Smooth muscle cell (in vitro differentiated cells): ENCODE data around the gene CORO2B. TPM values are rescaled to one million over a fixed set of nuclear protein-coding genes. Genes with fewer than 3 reads are reported as not detected.
"Not testable (repeated sequence)": the region's sequence is repeated elsewhere in the genome, so short reads cannot be mapped to it uniquely, and the experiment has no call there.

Experiments
- DNase-seq: peaks from one replicate; lab custom pipeline; 2025; ENCODE audit not compliant: unreplicated experiment; lab: John Stamatoyannopoulos, UW
- H2AFZ ChIP-seq: fragments of 200-600 bp; sonication (generic); 2 replicates; pipeline ENCODE4 v1.6.0; 2016; ENCODE audit warnings: antibody characterized with exemption, low read depth, mild to moderate bottlenecking
- H3F3A ChIP-seq: fragments of 200-600 bp; sonication (generic); 2 replicates; pipeline ENCODE4 v1.6.0; 2017; ENCODE audit warnings: antibody characterized with exemption, low read depth
- H3K27ac ChIP-seq: fragments of 200-600 bp; sonication (generic); 2 replicates; pipeline ENCODE4 v1.5.1; 2016; ENCODE audit warnings: low read depth, mild to moderate bottlenecking
- H3K27me3 ChIP-seq: fragments of 200-600 bp; sonication (generic); 2 replicates; pipeline ENCODE4 v1.6.1; 2016; ENCODE audit warnings: low read depth, mild to moderate bottlenecking
- H3K36me3 ChIP-seq: fragments of 200-600 bp; sonication (generic); 2 replicates; pipeline ENCODE4 v1.5.1; 2016; ENCODE audit warnings: low read depth
- H3K4me1 ChIP-seq: fragments of 200-600 bp; sonication (generic); 2 replicates; pipeline ENCODE4 v1.5.1; 2016; ENCODE audit warnings: low read depth
- H3K4me2 ChIP-seq: fragments of 200-600 bp; sonication (generic); 2 replicates; pipeline ENCODE4 v1.6.0; 2016; ENCODE audit warnings: mild to moderate bottlenecking
- H3K4me3 ChIP-seq: fragments of 200-600 bp; sonication (generic); 2 replicates; pipeline ENCODE4 v1.5.1; 2016; ENCODE audit warnings: mild to moderate bottlenecking
- H3K79me2 ChIP-seq: fragments of 200-600 bp; sonication (generic); 2 replicates; pipeline ENCODE4 v1.6.0; 2016; ENCODE audit warnings: low read depth, mild to moderate bottlenecking
- H3K9ac ChIP-seq: fragments of 200-600 bp; sonication (generic); 2 replicates; pipeline ENCODE4 v1.6.0; 2016; ENCODE audit warnings: low read depth
- H3K9me3 ChIP-seq: fragments of 200-600 bp; sonication (generic); replicated peaks from 2 replicates; pipeline ENCODE4 v1.5.1; 2016; ENCODE audit warnings: low read depth
- H4K20me1 ChIP-seq: fragments of 200-600 bp; sonication (generic); 2 replicates; pipeline ENCODE4 v1.6.0; 2016; ENCODE audit warnings: low read depth
- WGBS: methylation state at CpG from one replicate; pipeline ENCODE4 v1.1.7; 2016; ENCODE audit warnings: low lambda C conversion rate; 5-methylcytosine and 5-hydroxymethylcytosine counted together
- polyA plus RNA-seq: library from polyadenylated mRNA; unstranded; fragments of >200 nt; fragmentation: Nextera tagmentation; extraction: Ambion mirVana; gene quantifications from 2 replicates; pipeline ENCODE4 v1.2.1, GENCODE V29; 2016
- total RNA-seq: library from RNA; depleted of rRNA; stranded (reverse); fragments of >200 nt; gene quantifications from 2 replicates; pipeline ENCODE4 v1.2.3, GENCODE V29; 2014
- TF ChIP-seq, protein P1 (sequence below): fragments of 200-600 bp; sonication (generic); IDR thresholded peaks from 2 replicates; pipeline ENCODE4 v1.5.1; 2017; ENCODE audit warnings: borderline replicate concordance, mild to moderate bottlenecking, antibody characterized with exemption; ENCODE audit not compliant: insufficient read depth, poor library complexity, severe bottlenecking

CORO2B gene
- total and polyA plus RNA-seq, 2 experiments from 2014 or later: 0.47 to 0.49 TPM

DNA sequence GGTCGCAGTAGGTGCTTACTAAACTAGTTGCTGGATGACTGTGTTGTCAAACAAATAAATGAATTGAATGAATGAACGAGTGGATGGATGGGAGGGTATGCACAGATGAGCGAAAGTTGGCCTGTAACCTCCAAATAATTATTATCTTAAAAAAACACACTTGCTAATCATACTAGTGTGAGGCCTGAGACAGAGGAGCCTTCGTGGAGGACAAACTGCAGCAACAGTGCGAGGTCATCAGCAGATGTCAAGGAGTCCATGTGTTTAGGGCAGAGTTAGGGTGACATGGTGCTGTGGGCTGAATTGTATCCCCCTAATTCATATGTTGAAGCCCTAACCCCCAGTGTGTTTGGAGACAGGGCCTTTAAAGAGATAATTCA lies 24.4 kb downstream of the CORO2B start:
- Histone ChIP-seq H3K36me3 (no peaks in the 10 kb centered on the region), H3K4me3 (no peak overlapping the region), H3K79me2 (no peaks in the 10 kb centered on the region), H3K9ac (no peak overlapping the region), H3K27me3 (no peaks in the 10 kb centered on the region), H3K4me2 (no peak overlapping the region), H2AFZ (no peak overlapping the region), H3K9me3 (no peaks in the 10 kb centered on the region), H3F3A (no peaks in the 10 kb centered on the region), H3K4me1 (peaks cover 27% of the 10 kb centered on the region), H4K20me1 (no peaks in the 10 kb centered on the region), H3K27ac (no peak overlapping the region)
- no peak for DNase-seq
- TF ChIP-seq, protein P1, sequence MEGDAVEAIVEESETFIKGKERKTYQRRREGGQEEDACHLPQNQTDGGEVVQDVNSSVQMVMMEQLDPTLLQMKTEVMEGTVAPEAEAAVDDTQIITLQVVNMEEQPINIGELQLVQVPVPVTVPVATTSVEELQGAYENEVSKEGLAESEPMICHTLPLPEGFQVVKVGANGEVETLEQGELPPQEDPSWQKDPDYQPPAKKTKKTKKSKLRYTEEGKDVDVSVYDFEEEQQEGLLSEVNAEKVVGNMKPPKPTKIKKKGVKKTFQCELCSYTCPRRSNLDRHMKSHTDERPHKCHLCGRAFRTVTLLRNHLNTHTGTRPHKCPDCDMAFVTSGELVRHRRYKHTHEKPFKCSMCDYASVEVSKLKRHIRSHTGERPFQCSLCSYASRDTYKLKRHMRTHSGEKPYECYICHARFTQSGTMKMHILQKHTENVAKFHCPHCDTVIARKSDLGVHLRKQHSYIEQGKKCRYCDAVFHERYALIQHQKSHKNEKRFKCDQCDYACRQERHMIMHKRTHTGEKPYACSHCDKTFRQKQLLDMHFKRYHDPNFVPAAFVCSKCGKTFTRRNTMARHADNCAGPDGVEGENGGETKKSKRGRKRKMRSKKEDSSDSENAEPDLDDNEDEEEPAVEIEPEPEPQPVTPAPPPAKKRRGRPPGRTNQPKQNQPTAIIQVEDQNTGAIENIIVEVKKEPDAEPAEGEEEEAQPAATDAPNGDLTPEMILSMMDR: no peak
- 90% methylated on average over 5 of the region's 5 CpGs for WGBS

DNA sequence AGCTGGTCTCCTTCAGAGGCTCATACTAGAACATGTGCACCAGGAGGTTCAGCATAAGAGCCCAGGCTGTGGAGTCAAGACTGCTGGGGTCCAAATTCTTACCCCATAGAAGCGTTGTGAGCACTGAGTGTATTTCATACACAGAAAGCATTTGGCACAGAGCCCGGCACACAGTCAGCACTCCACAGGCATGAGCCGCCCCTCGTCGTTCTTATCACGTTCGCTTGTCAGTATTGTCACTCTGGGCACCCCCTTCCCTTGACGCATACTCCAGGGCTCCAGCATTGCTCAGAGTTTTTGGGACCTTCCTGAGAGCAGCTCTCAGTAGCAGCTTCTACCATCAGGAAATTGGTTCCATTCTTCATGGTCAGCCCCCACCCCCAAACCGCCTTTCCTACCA lies 25.2 kb downstream of the CORO2B start:
- Histone ChIP-seq H3K4me3 (no peak overlapping the region), H3K27ac (no peak overlapping the region), H3K4me1 (peaks cover 30% of the 10 kb centered on the region), H3K9me3 (no peaks in the 10 kb centered on the region), H3K4me2 (no peak overlapping the region), H3K79me2 (no peaks in the 10 kb centered on the region), H3K27me3 (no peaks in the 10 kb centered on the region), H4K20me1 (no peaks in the 10 kb centered on the region), H3K36me3 (no peaks in the 10 kb centered on the region), H3K9ac (no peak overlapping the region), H2AFZ (no peak overlapping the region), H3F3A (no peaks in the 10 kb centered on the region)
- TF ChIP-seq, protein P1: no peak
- 92% methylated on average over 9 of the region's 9 CpGs for WGBS
- no peak for DNase-seq

DNA sequence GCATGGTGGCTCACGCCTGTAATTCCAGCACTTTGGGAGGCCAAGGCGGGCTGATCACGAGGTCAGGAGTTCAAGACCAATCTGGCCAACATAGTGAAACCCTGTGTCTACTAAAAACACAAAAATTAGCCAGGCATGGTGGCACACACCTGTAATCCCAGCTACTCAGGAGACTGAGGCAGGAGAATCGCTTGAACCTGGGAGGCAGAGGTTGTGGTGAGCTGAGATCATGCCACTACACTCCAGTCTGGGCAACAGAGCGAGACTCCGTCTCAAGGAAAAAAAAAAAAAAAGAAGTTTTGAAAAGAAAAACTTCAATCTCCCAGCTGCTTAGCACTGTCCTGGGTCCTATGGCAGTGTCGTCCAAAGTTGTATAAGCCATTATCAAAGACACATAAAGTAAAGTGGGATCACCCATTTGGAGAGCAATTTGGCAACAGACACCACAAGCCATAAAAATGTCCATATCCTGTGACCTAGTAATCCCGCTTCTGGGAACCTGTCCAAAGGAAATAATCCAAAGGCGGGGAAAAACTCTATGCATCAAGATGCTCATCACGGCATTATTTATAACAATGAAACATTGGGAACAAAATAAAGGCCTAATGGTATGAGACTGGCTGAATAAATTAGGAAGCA lies 26.2 kb downstream of the CORO2B start:
- WGBS: 71% methylated on average over 10 of the region's 10 CpGs
- H3K4me1 ChIP-seq: peaks cover 21% of the 10 kb centered on the region

DNA sequence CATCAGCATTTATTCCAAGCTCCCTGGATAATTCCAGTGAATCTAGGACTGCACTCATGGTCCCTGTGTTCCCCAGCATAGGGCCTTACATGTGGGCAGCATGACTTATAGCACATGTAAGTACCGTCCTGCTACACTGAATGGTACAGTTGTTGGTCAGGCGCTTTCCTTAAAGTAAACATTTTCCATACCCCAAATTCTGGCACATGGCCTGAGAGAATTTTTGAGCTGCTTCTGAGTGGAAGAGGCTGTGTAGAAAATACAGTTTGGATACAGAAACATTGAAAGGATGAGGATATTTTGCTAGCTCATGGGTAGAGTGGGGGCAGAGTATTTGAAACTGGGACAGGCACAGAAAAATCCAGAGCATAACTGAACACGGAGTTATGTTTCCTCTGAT lies 27.6 kb downstream of the CORO2B start:
- no peak overlapping the region for H2AFZ ChIP-seq
- no peak for DNase-seq
- no peaks in the 10 kb centered on the region for H3K27me3 ChIP-seq
- no peaks in the 10 kb centered on the region for H3F3A ChIP-seq
- H3K9ac ChIP-seq: no peak overlapping the region
- H3K4me3 ChIP-seq: no peak overlapping the region
- H3K9me3 ChIP-seq: no peaks in the 10 kb centered on the region
- peaks cover 19% of the 10 kb centered on the region for H3K4me1 ChIP-seq
- TF ChIP-seq, protein P1: no peak
- no peaks in the 10 kb centered on the region for H3K36me3 ChIP-seq
- WGBS: 67% methylated on average over 3 of the region's 3 CpGs
- no peak overlapping the region for H3K27ac ChIP-seq
- H3K4me2 ChIP-seq: no peak overlapping the region
- no peaks in the 10 kb centered on the region for H4K20me1 ChIP-seq
- no peaks in the 10 kb centered on the region for H3K79me2 ChIP-seq

More for the DNA sequence above, 26.2 kb downstream of the CORO2B start:
- not testable (repeated sequence) for H3K4me3 ChIP-seq, H3K27ac ChIP-seq, H3F3A ChIP-seq, H2AFZ ChIP-seq, DNase-seq, H3K79me2 ChIP-seq, H3K9me3 ChIP-seq, H3K36me3 ChIP-seq, H3K4me2 ChIP-seq, H3K9ac ChIP-seq, H3K27me3 ChIP-seq, H4K20me1 ChIP-seq
